Stimulated activated CD4-positive, alpha-beta T cell treated with anti-CD3 and anti-CD28 coated beads, TNF-alpha, amount 100 ng/mL, for 24 hours (primary cell): Measurements from ENCODE around the gene SGIP1.

Source experiments
- DNase-seq, 3 experiments: peaks; one replicate each; pipeline ENCODE4 v3.0.0-alpha.2; 2020; ENCODE audit warnings: low read depth in 3 of 3

SGIP1 gene, protein sequence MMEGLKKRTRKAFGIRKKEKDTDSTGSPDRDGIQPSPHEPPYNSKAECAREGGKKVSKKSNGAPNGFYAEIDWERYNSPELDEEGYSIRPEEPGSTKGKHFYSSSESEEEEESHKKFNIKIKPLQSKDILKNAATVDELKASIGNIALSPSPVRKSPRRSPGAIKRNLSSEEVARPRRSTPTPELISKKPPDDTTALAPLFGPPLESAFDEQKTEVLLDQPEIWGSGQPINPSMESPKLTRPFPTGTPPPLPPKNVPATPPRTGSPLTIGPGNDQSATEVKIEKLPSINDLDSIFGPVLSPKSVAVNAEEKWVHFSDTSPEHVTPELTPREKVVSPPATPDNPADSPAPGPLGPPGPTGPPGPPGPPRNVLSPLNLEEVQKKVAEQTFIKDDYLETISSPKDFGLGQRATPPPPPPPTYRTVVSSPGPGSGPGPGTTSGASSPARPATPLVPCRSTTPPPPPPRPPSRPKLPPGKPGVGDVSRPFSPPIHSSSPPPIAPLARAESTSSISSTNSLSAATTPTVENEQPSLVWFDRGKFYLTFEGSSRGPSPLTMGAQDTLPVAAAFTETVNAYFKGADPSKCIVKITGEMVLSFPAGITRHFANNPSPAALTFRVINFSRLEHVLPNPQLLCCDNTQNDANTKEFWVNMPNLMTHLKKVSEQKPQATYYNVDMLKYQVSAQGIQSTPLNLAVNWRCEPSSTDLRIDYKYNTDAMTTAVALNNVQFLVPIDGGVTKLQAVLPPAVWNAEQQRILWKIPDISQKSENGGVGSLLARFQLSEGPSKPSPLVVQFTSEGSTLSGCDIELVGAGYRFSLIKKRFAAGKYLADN

DNA sequence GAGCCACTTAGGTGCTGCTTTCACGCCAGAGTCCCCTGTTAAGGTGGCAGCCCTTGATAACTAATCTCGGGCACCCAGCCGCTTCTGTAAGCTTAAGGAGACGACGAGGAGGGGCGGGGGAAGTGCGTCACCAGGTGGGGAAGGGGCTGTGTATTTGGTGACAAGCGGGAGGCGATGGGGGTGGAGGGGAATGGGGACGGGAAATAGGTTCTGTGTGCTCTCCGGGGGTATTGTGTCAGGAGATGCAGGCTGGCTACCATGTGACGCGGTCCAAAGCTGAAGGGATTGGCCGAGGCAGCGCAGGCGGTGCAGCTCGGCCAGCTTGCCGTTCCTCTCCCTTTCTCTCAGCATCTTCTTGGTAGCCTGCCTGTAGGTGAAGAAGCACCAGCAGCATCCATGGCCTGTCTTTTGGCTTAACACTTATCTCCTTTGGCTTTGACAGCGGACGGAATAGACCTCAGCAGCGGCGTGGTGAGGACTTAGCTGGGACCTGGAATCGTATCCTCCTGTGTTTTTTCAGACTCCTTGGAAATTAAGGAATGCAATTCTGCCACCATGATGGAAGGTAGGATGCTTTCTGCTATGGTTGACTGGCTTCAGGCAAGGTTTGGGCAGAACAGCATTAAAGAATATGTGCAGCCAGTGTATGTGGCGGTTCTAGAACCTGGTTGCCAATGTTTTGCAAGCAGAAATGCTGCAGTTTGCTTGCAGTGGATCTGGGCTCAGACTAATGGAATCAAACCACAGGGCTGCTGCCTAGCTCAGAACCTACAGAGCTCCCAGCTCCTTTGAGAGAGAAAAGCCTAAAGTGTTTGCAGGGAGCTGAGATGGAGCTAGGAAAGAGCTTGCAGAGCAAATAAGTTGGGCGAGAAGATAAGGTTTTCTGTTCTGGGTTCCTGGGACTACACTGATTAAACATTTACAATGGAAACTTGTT lies at the start of gene SGIP1:
Gene SGIP1 (plus strand): TSS at position 350 of the 937 bp plus-strand sequence. CDS start 206 bp downstream, at position 556.
- no peak for DNase-seq

DNA sequence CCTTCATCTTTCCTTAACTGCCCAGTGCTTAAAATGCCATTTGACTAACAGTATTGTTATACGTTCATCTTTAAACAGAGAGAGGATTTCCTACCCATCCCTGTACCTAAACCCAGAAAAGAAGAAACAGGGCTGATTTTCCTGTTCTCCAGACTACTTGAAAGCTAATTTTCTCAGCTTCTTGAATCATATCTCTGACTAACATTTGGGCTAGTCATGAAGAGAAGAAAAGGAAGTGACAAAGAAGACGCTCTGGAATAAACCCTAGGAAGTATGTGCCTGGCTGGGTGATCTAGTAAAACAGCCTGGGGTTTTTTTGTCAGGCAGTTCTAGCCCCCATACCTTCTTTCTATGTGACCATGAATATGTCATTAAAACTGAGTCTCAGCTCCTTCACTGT lies 44.8 kb upstream of the SGIP1 start:
- no peak for DNase-seq

DNA sequence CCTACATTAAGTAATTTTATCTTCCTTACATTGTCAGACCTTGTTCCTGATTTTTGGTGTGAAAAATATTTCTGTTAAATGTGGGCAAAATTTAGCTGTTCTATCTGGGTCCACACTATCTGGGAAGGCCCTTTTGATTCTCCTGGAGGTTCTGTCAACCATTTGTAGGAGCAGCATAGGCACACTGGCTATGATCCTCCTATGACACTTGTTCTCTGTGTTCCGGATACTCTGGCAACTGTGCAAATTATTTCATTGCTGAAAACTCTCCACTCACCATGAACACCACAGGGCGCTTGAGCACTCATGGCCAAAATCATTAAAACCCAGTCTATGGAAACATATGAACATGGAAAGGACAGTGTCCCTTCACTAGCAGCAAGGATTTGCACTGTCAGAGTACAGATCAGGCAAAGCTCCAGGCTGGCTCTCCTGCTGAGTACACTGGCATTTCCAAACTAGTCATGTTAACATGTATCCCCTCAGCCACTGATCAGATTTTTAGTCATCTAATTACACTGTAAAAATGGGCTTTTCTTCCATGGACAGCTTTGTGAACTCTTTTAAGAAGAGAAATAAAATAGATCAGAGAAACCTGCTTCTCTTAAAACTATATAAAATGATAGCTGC lies 43.9 kb upstream of the SGIP1 start:
- no peak for DNase-seq

DNA sequence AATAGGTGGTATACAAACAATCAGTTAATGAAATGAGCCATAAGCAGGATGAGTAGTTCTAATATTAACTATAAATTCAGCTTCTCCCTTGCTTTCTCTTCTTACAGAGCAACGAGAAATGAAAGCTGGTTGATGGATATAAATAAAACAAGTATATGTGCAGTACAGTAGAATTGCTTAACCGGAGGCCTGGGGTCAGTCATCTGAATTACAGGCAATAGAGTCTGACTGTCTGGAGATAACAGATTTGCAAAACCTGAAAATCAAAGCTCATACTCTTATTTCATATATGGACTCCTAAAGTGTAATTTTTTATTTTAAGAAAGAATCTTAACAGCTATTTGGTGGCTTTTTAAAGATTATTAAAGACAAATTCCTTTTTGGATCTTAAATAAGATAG lies 43.1 kb upstream of the SGIP1 start:
- DNase-seq = no peak

DNA sequence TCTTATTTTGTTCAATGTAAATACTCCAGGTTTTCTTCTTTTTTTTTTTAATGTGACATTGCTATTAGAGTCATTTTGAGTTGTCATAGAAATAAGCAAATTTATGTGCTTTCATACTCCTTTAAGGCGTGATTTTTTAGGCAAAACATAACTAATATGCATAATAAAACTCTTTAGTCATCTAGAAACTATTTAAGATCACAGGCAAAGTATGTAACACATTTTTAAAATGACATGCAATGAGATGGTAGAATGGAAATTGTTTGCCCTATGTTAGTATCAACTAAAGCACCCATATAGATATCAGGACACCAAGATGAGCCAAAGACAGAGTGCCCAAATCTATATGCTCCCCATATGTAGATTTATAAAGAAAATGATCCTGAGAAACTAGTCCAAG lies 41.5 kb upstream of the SGIP1 start:
- no peak for DNase-seq

DNA sequence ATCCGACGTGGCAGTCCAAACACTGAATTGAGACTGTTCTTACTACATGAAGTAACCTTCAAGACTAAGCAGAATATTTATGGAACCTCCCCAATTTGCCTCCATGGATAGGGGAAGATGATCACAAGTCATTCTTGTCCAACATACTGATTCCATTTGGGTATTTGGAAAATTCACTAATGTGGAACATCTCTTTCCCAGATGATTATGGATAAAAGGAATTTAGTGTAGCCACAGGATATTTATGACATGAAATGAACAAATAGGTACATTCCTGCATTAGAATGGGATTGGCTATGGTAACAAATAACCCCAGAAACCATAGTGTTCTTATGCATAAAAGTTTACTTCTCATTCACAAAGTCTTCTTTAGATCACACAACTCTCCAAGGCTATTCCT lies 40.2 kb upstream of the SGIP1 start:
- no peak for DNase-seq

DNA sequence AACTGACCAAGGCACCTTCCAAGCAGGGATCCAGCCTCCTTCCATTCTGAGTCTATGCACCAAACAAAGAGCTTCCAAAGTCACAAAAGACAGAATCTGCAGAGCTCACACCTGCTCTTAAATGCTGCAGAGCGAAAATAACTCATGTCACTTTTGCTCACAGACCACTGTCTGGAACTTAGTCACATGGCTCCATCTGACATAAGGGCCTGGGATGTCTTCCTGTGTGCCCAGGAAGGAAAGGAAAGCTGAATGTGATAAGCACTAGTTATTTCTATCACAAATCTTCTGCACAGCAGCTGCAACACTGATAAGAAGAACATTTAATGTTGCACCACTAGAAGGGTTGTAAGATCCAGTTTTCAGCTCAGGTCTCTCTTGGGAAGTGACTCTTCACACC lies 39.5 kb upstream of the SGIP1 start:
- no peak for DNase-seq

DNA sequence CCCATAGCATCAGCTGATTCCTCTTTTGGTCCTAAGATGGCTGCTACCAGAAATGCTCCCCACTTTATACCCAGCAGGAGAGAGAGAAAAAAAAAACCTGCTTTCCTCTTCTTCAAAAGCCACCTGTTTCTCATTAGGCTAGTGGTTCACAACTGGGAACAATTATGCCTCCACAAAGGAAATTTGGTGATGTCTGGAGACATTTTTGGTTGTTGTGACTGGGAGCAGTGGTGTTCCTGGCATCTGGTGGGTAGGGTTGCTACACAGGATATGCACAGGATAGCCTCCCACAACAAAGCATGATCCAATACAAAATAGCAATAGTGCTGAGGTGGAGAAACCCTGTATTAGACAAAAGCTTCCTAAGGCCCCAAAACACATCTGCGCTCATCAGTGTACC lies 38.5 kb upstream of the SGIP1 start:
- no peak for DNase-seq

DNA sequence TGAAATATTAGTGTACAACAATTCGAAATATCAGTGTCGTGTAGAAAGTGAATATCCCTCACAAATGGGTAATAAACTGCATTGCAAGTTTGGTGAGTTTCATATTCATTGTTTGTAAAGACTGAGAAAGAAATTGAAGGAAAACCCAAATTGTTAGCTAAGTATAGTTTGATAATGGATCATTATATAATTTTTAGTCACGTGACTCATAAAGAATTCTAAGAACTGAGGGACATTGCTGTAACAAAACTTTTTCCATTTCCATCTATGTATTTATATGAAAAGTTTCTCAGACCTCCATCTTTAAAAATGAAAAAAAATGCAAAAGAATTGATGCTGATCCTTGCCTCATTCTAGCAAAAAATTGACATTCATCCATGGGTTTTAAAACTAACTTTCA lies 36.0 kb upstream of the SGIP1 start:
- no peak for DNase-seq

DNA sequence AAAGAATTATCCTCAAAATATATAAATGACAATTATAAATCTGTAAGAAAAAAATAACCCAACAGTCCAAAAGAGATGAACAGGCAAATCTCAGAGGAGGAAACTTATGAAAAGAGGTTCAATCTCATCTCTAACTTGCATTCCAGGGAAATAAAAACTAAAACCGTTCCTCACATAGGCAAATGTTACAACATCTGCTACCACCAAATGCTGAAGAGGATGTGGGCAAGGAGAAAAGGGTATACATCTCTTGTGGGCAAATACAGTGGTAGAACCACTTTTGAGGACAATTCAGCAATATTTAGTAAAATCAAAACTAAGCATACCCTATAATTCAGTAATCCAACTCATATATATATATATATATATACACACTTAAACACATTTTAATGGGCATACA lies 33.7 kb upstream of the SGIP1 start:
- DNase-seq = no peak

DNA sequence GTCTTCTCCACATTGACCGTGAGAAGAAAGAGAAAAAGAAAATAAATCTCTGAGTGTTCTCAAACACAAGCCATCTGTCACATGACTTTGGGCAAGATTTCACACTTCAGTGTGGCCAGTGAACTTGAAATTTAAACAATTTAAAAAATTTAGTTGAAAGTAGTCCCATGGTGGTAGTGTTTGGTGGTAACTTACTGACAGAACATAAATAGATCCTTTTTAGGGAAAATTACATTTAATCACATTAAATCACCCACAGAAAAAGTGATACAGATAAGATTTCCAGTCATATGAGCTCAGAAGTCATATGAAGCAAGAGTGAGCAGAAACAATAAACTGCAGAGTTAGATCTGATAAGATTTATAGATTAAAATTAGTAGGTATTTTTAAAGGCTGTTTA lies 31.9 kb upstream of the SGIP1 start:
- no peak for DNase-seq

DNA sequence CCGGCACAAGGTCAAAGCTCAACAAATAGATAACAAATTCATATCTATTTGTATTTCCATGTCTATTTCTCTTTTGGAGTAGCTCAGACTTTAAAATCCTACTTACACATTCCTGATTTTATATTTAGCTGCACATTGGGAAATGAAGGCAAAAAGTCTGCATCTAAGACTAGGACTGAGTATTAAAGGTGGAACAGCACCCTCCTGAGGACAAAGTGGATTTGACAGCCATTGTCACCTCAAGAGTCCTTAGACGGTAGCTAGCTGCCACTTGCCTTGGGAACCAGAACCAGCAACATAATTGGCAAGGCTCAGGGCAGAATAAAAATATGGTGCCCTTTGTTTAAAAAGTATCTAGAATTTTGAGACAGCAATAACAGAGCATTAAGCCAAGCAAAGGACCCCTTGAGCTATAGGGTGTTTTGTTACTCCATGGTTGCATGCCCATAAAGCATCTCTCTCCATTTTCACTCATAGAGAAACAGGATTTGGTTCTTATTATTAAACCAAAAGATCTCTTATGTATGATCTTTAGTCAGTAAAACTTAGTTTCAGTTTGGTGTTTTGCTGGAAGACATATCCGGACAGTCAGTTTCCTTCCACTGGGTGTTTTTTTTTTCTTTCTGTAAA lies 30.0 kb upstream of the SGIP1 start:
- DNase-seq = peak in 2 of 3 experiments; percentile 6 to 13

DNA sequence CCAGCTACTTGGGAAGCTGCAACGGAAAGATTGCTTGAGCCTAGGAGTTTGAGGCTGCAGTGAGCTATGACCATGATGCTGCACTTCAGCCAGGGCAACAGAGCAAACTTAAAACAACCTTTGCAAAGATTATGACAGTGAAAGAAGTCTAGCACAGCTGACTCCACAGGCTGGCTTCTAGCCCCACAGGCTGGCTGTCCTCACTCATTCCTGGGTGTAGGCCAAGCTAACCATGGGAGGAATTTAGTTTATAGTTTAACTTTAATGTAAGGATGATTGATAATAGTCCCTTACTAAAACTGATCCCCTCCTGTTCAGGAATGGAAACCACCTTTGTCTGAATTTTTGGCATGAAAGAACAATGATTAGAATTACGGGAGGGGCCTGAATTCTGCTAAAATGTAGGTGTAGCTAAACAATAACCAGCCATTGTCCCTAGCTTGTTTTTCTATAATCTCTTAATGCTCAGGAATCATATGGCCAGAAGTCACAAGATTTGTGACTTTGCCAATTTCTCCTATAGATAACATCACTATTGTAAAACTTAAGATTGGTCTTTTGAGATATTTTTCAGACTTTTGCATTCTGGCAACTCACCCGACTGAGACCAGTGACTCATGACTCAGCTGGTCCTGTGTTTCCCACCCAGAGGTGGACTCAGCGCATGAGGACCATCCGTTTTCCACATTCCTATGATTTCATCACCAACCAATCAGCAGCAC lies 28.1 kb upstream of the SGIP1 start:
- no peak for DNase-seq

DNA sequence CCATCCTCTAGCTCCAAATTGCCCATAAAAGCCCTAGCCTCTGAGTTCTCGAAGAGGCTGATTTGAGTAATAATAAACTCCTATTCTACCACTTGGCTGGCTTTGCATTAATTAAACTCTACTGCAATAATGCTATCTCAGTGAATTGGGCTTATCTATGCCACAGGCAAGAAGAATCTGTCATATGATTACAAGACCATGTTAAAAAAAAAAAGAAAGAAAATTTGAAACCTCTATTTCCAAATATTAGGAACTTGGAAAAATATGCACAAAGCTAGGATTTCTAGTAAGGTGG lies 27.6 kb upstream of the SGIP1 start:
- DNase-seq = no peak

DNA sequence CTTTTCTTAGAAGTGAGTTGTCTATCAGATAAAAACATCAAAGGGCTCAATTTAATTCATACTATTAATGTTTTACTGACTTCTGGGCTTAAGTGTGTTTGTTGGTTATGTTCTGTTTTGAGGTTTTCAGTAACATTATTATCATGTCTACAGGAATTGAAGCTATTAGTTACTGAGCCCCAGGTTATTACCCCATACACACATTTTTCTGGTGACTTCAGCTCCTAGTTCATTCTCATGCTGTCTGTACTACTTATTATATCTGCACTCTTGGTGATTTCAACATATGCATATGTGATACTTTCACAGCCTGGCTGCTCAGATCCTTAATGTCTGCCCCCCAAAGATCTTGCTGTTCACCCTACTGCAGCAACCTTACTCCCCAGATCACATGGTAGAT lies 27.0 kb upstream of the SGIP1 start:
- DNase-seq = no peak

DNA sequence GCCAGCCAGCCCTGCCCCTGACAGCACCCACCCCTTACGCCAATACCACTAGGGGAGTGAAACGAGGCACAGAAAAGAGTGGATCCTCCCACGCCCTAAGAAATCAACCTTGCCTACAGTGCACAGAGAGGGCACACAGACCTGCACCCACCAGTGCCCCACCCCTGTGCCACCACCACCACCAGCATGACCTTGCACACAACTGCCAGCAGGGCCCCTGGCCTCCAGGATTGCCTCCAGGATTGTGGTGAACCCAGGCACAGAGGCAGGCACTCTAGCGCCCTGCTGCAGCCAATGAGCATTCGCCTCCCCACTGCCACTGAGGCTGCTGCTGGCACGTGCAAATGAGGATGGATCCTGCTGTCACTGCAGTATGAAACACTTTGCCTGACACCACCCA lies 23.5 kb upstream of the SGIP1 start:
- DNase-seq = no peak

DNA sequence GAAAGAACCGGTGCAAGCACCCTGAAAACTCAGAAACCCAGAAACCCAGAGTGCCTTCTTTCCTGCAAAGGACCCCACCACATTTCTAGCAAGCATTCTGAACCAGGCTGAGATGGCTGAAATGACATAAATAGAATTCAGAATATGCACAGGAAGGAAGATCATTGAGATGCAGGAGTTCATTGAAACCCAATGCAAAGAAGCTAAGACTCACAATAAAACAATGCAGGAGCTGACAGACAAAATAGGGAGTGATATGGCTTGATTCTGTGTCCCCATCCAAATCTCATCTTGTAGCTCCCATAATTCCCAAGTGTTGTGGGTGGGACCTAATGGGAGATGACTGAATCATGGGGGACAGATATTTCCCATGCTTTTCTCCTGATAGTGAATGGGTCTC lies 22.8 kb upstream of the SGIP1 start:
- DNase-seq = no peak

DNA sequence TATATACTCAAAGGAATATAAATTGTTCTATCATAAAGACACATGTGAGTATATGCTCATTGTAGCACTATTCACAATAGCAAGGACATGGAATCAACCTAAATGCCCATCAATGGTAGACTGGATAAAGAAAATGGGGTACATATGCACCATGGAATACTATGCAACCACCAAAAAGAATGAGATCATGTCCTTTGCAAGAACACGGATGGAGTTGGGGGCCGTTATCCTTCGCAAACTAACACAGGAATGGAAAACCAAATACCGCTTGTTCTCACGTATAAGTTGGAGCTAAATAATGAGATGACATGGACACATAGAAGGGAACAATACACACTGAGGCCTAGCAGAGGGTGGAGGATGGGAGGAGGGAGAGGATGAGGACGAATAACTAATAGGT lies 16.0 kb upstream of the SGIP1 start:
- DNase-seq = no peak

DNA sequence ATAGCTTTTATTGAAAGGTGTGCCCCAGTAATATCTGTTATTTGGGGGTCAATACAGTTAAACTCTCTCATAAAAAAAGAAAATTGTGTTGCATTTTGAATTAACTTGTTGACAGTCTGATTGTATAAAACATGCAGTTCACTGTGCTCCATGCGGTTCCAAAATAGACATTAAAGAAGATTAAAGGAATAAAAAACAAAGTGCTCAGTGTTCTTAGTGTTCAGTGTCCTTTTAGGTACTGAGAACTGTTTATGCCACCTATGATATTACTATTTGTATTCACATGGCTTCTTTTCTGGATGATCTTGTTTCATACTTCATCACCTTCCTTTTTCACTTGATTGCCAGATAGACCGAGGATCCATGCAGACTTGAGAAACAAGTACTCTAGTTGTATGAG lies 15.3 kb upstream of the SGIP1 start:
- no peak for DNase-seq

DNA sequence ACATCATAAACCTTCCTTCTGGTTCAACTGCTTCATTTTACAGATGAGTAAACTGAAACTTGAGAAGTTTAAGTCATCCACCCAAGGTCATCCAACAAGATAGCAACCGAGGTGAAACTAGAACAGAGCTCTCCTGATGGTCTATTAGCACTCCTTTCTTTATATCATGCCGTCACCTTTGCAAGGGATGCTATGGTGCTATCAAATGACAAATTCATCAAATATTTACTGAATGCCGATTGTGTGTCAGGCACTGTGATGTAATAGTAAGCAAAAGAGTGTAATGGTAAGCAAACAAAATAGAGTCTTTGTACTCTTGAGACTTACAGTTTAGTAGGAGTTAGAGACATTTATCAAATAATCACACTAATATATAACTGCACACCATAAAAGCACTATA lies 14.0 kb upstream of the SGIP1 start:
- no peak for DNase-seq

DNA sequence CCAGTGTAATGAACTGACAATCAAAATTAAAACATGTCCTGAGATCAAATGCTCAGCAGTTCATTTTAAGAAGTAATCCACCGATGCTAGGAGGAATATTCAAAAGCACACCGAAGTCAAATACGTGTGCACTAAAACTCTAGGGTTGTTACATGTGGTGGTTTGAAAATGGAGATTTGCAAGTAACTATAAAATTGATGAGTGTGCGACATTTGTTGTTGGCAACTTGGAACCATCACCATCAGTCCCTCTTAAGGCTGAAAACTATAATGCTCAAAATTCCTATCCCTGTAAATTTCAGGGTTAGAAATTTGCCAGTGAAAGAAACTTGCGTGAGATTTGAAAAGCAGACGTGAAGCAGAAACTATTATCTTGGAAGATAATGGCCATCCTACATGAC lies 13.3 kb upstream of the SGIP1 start:
- no peak for DNase-seq
